Measurements from ENCODE around the gene MYH4.

MYH4 gene

GRCh38 chr17:10499950-10500349, 30.6 kb upstream of the MYH4 start:
- TF ChIP-seq, protein P1, sequence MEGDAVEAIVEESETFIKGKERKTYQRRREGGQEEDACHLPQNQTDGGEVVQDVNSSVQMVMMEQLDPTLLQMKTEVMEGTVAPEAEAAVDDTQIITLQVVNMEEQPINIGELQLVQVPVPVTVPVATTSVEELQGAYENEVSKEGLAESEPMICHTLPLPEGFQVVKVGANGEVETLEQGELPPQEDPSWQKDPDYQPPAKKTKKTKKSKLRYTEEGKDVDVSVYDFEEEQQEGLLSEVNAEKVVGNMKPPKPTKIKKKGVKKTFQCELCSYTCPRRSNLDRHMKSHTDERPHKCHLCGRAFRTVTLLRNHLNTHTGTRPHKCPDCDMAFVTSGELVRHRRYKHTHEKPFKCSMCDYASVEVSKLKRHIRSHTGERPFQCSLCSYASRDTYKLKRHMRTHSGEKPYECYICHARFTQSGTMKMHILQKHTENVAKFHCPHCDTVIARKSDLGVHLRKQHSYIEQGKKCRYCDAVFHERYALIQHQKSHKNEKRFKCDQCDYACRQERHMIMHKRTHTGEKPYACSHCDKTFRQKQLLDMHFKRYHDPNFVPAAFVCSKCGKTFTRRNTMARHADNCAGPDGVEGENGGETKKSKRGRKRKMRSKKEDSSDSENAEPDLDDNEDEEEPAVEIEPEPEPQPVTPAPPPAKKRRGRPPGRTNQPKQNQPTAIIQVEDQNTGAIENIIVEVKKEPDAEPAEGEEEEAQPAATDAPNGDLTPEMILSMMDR (IDR thresholded peaks at IDR 0.05; ENCODE audit: low read depth, low read length, missing control alignments): no peak
- DNase-seq (ENCODE audit: extremely low read depth, low read depth): no peak
- H3K4me3 ChIP-seq (replicated peaks; ENCODE audit: low read depth, low read length): no peak overlapping the region

DNA sequence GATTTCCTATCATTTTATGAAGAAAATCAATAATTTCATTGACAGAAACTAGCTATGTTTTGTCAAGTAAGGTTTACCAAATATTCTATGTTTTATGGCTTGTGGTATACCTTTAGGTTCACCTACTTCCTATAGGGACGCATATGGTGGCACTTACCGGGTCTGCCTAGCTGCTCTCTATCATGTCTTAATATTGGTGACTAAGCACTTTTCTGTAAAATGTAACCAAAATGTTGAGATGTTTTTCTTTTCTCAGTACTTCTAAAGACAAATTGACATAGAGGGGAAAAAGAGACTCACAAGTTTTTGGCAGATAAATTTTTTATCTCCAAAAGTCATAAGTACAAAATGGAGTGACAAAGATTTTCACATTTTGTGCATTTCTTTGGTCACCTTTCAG, 22.6 kb upstream of the MYH4 start:
- no peak overlapping the region for H3K4me3 ChIP-seq (replicated peaks; ENCODE audit: low read depth, low read length)
- no peak for DNase-seq (ENCODE audit: extremely low read depth, low read depth)
- TF ChIP-seq, protein P1 (IDR thresholded peaks at IDR 0.05; ENCODE audit: low read depth, low read length, missing control alignments): no peak

- no peak for DNase-seq (ENCODE audit: extremely low read depth, low read depth)
- H3K4me3 ChIP-seq (replicated peaks; ENCODE audit: low read depth, low read length): no peak overlapping the region
- TF ChIP-seq, protein P1 (IDR thresholded peaks at IDR 0.05; ENCODE audit: low read depth, low read length, missing control alignments): no peak
Observed at GRCh38 chr17:10482252-10482651, 12.9 kb upstream of the MYH4 start.

- no peak for DNase-seq (ENCODE audit: extremely low read depth, low read depth)
- H3K4me3 ChIP-seq (replicated peaks; ENCODE audit: low read depth, low read length): no peak overlapping the region
- TF ChIP-seq, protein P1 (IDR thresholded peaks at IDR 0.05; ENCODE audit: low read depth, low read length, missing control alignments): no peak
Observed at GRCh38 chr17:10477701-10478100, 8.3 kb upstream of the MYH4 start.

DNA sequence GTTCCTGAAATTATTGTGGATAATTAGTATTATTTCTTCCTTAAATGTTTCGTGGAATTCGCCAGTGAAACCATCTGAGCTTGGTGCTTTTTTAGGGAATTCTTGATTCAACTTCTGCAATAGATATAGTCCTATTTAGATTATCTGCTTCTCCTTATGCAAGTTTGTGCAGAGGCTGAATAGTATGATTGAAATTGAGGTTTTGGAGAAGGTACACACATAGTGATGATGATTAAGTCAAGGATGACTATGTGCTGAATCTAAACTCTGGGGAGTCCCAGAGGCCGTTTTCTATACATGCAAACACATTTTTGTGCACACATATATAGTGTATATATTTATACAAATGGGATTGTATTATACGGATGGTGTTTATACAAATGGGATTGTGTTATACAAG, 5.2 kb upstream of the MYH4 start:
- TF ChIP-seq, protein P1 (IDR thresholded peaks at IDR 0.05; ENCODE audit: low read depth, low read length, missing control alignments): no peak
- DNase-seq (ENCODE audit: extremely low read depth, low read depth): no peak
- H3K4me3 ChIP-seq (replicated peaks; ENCODE audit: low read depth, low read length): no peak overlapping the region

DNA sequence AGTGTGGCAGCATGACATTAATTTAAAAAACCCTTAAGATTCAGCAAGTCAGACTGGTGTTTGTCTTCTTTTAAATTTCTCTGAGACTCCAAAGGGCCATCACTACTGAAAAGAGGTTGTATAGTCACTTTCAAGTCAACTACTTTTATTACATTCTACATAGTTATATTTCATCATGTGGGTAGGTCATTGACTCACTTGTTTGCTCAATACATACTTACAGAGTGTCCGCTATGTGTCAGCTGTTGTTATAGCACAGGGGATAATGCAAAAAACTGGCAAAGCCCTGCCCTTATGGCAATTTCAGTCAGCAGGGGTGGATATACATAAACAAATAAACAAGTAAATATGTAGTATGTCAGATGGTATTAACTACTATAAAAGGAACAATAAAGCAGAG, 2.5 kb upstream of the MYH4 start:
- H3K4me3 ChIP-seq (replicated peaks; ENCODE audit: low read depth, low read length): no peak overlapping the region
- TF ChIP-seq, protein P1 (IDR thresholded peaks at IDR 0.05; ENCODE audit: low read depth, low read length, missing control alignments): no peak
- no peak for DNase-seq (ENCODE audit: extremely low read depth, low read depth)

- TF ChIP-seq, protein P1 (IDR thresholded peaks at IDR 0.05; ENCODE audit: low read depth, low read length, missing control alignments): no peak
- no peak overlapping the region for H3K4me3 ChIP-seq (replicated peaks; ENCODE audit: low read depth, low read length)
- DNase-seq (ENCODE audit: extremely low read depth, low read depth): no peak
Observed at GRCh38 chr17:10463402-10463801, 6.0 kb downstream of the MYH4 start.

Measured in HFF-Myc (cell line).